RWPE1 (cell line): ENCODE data around the gene MAPK8IP2.

Experiments
- CTCF ChIA-PET: fragments of 350-600 bp; sonication (Branson Sonifier 250); formaldehyde crosslinking; extraction: SDS; loops from one replicate; lab custom pipeline; 2021; lab: Yijun Ruan, JAX
- POLR2A ChIA-PET: fragments of 400-600 bp; formaldehyde crosslinking; extraction: SDS; loops from one replicate; lab custom pipeline; 2020; ENCODE audit warnings: antibody characterized with exemption; ENCODE audit not compliant: low non-redundant PET; lab: Yijun Ruan, JAX
- DNase-seq: peaks from one replicate; pipeline ENCODE4 v3.0.0; 2012; ENCODE audit warnings: low spot score
- H3K27ac ChIP-seq: fragments of 450-650 bp; 2 replicates; pipeline ENCODE4 v1.5.1; 2017
- CTCF ChIP-seq: fragments of 450-650 bp; conservative IDR thresholded peaks from 2 replicates; pipeline ENCODE4 v1.5.1; 2017; ENCODE audit warnings: low read depth, mild to moderate bottlenecking

MAPK8IP2 gene

GRCh38 chr22:50600538-50600937, at the start of gene MAPK8IP2:
Gene MAPK8IP2, plus strand, starts transcription at chr22:50600793. Its CDS starts 26 bp downstream, at chr22:50600819.
- no peak within 1 kb of the TSS for H3K27ac ChIP-seq
- TF ChIP-seq CTCF, result no peak
- DNase-seq, result no peak
- CTCF ChIA-PET, result no interaction called here
- POLR2A ChIA-PET, result no interaction called here

- no peak for DNase-seq
- ChIA-PET POLR2A (interaction anchor here (0.6 kb wide), 1 partner anchor 20 kb away, joined by 8 read pairs; no protein-coding TSS in a partner anchor), CTCF (interaction anchor here (0.5 kb wide), 1 partner anchor 26 kb away, joined by 3 read pairs; the partner anchor contains the start of gene SCO2)
- no peak overlapping the region for H3K27ac ChIP-seq
- no peak for TF ChIP-seq CTCF
Observed at GRCh38 chr22:50551160-50551752, 49.3 kb upstream of the MAPK8IP2 start.

DNA sequence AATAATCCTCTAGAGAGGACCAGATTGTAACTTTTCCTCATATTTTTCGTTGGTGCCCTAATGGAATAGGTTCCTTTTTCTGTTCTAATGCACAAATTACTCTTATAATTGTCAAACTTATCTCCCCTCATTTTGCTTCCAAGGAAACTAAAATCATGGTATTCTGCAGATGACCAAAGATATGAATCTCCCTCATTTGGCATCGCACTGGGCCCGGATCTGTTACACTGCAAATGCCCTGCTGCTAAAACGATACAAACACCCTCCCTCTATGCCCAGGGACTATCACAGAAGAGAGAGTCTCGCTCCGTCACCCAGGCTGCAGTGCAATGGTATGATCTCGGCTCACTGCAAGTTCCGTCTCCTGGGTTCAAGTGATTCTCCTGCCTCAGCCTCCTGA, 47.3 kb upstream of the MAPK8IP2 start:
- POLR2A ChIA-PET, result interaction anchor here (0.7 kb wide), 1 partner anchor 11 kb away, joined by 5 read pairs; no protein-coding TSS in a partner anchor
- TF ChIP-seq CTCF, result no peak
- no peak for DNase-seq
- CTCF ChIA-PET, result interaction anchor here (1.1 kb wide), 1 partner anchor 68 kb away, joined by 3 read pairs; no protein-coding TSS in a partner anchor
- H3K27ac ChIP-seq, result no peak overlapping the region

DNA sequence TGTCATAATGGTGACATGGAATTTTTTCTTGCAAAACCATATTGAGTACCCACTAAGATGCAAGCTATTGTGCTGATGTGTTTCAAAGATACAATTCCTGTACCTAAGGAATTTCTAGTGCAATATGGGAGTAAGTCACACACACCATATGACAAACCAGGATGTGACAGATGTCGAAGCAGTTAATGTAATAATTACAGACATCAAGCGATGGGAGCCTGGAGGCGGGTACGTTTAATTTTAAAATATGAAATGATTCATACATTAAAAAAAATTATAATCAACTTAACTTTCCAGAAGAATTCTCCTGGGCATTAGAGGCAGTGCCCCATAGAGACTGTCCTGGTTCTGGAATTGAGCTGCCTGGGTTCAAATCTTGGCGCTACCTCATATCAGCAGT, 43.9 kb upstream of the MAPK8IP2 start:
- no peak overlapping the region for H3K27ac ChIP-seq
- DNase-seq, result no peak
- POLR2A ChIA-PET, result no interaction called here
- TF ChIP-seq CTCF, result no peak
- CTCF ChIA-PET, result no interaction called here

DNA sequence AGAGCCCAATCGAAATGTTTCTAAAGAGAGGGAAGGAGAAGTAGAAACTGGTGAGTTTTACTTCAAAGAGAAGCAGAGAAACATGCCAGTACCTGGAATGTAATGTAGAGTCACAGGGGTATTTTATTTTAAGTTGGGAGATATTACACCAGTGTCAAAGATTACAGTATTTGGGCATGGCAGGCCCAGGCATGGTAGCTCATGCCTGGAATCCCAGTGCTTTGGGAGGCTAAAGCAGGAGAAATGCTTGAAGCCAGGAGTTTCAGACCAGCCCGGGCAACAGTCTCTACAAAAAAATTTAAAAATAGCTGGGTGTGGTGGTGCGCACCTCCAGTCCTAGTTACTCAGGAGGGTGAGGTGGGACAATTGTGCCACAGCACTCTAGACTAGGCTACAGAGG, 40.6 kb upstream of the MAPK8IP2 start:
- DNase-seq, result no peak
- TF ChIP-seq CTCF, result no peak
- peak overlapping the region; percentile 85 for H3K27ac ChIP-seq
- CTCF ChIA-PET, result no interaction called here
- POLR2A ChIA-PET, result no interaction called here

DNA sequence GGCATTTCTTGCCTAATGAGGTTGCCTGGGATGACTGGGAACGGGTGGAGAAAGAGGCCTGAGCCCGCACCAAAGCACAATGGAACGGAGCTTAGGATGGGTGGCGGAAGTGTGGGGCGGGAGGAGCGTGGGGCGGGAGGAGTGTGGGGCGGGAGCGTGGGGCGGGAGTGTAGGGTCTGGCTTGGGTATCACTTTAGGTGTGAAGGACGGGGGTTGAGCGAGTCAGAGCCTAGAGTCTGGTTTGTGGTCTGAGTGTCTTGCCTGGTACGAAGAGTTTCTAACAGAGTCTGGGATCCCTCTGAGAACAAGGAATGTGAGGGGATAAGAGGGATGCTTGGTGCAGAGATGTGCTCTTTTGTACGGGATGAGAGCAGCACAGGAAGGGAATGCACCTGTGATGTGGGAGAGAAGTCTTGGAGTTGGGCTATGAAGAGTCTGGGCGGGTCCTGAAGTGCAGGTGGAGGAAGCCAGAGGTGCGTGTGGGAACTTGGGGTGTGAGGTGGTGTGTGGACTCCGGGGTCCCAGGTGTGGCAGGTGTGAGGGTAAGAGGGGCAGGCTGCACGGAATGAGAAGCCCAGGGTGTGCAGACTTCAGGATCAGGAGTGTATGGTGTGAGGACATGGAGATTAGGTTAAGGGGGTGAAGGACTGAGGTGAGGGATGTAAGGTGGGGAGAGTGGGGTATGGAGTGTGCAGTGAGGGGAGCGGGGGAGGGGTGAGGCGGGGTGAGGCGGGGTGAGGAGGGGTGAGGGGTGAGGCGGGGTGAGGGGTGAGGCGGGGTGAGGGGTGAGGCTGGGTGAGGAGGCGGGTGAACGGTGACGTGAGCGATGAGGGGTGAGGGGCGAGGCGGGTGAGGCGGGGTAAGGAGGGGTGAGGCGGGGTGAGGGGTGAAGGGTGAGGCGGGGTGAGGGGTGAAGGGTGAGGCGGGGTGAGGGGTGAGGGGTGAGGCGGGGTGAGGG, 38.9 kb upstream of the MAPK8IP2 start:
- CTCF ChIA-PET, result no interaction called here
- POLR2A ChIA-PET, result no interaction called here

More for the DNA sequence above, 38.9 kb upstream of the MAPK8IP2 start:
- no peak for DNase-seq
- TF ChIP-seq CTCF, result no peak
- peak overlapping the region; percentile 40 for H3K27ac ChIP-seq
